ENCODE measurements around the gene EFNB2.

EFNB2 gene

DNA sequence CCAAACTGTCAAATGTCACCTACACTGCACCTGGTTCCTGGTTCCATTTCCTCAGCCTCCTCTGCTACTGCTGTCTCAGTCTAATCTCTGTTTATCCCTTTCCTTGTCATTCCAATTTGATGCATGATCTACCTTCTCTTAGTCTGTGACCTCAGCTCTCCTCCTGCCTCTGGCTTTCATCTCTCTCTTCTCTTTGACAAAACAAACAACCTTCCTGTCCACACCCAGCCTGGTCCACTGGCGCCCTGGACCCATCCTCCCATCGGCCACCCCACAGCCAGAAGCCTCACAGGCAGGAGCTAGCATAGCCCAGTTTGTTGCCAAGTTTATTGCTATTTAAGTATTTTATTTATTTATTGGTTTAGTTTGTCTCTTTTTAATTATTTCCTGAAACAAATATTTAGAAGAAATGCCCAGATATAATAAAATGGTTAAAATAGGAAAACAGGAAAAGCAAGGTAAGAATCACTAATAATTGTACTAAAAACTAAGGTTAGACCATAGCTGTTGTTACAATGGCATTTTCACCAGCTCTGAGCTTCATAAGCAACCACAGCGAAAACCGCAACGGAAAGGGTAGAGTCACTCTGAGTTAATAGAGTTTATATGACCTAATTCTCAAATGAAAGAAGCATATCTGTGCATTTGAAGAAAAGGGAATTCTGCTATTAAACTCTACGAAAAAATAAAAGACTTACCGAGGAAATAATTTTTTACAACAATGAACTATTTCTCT lies 68.6 kb downstream of the EFNB2 start:
- Histone ChIP-seq H3K14ac (ENCODE audit: low read length in 2 of 2) (no peak overlapping the region), H3K23ac (ENCODE audit: low read length in 2 of 2) (no peak overlapping the region), H2BK120ac (ENCODE audit: low read depth, low read length) (no peak overlapping the region), H2AK5ac (ENCODE audit: low read length, severe bottlenecking) (no peak overlapping the region), H4K8ac (ENCODE audit: low read length) (no peak overlapping the region), H2BK5ac (ENCODE audit: low read depth, low read length, poor library complexity, severe bottlenecking) (no peak overlapping the region), H3K79me1 (replicated peaks; ENCODE audit: low read length, poor library complexity, severe bottlenecking) (no peaks in the 10 kb centered on the region), H3K4me1 (ENCODE audit: control insufficient read depth, insufficient read depth, low read depth, low read length) (peaks cover 9% of the 10 kb centered on the region), H3K9ac (ENCODE audit: low read length) (no peak overlapping the region), H2BK12ac (ENCODE audit: low read length in 2 of 2) (no peak overlapping the region), H3K27me3 (ENCODE audit: control insufficient read depth in 1 of 2, insufficient read depth in 1 of 2, low read length in 2 of 2) (peaks cover 5 to 14% of the 10 kb centered on the region in 2 experiments), H3K18ac (ENCODE audit: low read depth in 1 of 2, low read length in 2 of 2) (no peak overlapping the region), H2AFZ (ENCODE audit: low read depth, low read length) (no peak overlapping the region), H3K9me3 (ENCODE audit: control insufficient read depth, low read length) (no peaks in the 10 kb centered on the region), H4K91ac (ENCODE audit: low read length) (no peak overlapping the region), H3K4me3 (ENCODE audit: insufficient read depth in 1 of 2, low read depth in 1 of 2, low read length in 2 of 2) (no peak overlapping the region), H3K27ac (ENCODE audit: low read length, poor library complexity, severe bottlenecking) (no peak overlapping the region), H3K4me2 (ENCODE audit: low read length, poor library complexity, severe bottlenecking) (no peak overlapping the region), H3K36me3 (ENCODE audit: control insufficient read depth in 1 of 2, insufficient read depth in 2 of 2, low read depth in 1 of 2, low read length in 2 of 2) (no peaks in the 10 kb centered on the region), H2BK15ac (ENCODE audit: low read depth, poor library complexity, severe bottlenecking) (no peak overlapping the region), H3K4ac (ENCODE audit: low read depth in 1 of 2, low read length in 2 of 2) (no peak overlapping the region)
- DNase-seq, result no peak
- WGBS, result 97% methylated on average over 2 of the region's 7 CpGs

DNA sequence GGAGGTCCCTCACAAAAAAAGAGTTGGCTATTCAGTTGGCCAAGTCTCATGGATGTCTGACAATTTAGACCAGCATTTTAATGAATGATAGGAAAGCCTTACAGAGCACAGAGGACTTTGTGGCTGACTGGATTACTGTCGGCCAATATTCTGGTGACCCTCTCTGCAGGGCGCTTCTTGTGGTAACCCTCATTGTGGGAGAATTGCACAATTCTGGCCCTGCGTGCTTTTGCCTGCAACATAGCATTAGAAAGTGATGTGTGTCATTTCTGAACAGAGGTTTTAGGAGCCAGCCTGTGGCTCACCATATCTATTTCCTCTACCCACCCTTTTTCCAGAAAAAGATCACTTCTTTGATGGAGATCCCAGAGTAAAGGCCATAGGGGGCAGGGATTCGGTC lies 71.4 kb downstream of the EFNB2 start:
- H2AK5ac ChIP-seq (ENCODE audit: low read length, severe bottlenecking), result no peak overlapping the region
- H3K4ac ChIP-seq (ENCODE audit: low read depth in 1 of 2, low read length in 2 of 2), result no peak overlapping the region
- H2BK15ac ChIP-seq (ENCODE audit: low read depth, poor library complexity, severe bottlenecking), result no peak overlapping the region
- no peaks in the 10 kb centered on the region for H3K36me3 ChIP-seq (ENCODE audit: control insufficient read depth in 1 of 2, insufficient read depth in 2 of 2, low read depth in 1 of 2, low read length in 2 of 2)
- peaks cover 5 to 14% of the 10 kb centered on the region in 2 experiments for H3K27me3 ChIP-seq (ENCODE audit: control insufficient read depth in 1 of 2, insufficient read depth in 1 of 2, low read length in 2 of 2)
- H2AFZ ChIP-seq (ENCODE audit: low read depth, low read length), result no peak overlapping the region
- H3K9me3 ChIP-seq (ENCODE audit: control insufficient read depth, low read length), result no peaks in the 10 kb centered on the region
- H3K27ac ChIP-seq (ENCODE audit: low read length, poor library complexity, severe bottlenecking), result no peak overlapping the region
- H3K18ac ChIP-seq (ENCODE audit: low read depth in 1 of 2, low read length in 2 of 2), result no peak overlapping the region
- H2BK120ac ChIP-seq (ENCODE audit: low read depth, low read length), result no peak overlapping the region
- H3K9ac ChIP-seq (ENCODE audit: low read length), result no peak overlapping the region
- H4K8ac ChIP-seq (ENCODE audit: low read length), result no peak overlapping the region
- no peak overlapping the region for H3K23ac ChIP-seq (ENCODE audit: low read length in 2 of 2)
- H3K4me3 ChIP-seq (ENCODE audit: insufficient read depth in 1 of 2, low read depth in 1 of 2, low read length in 2 of 2), result no peak overlapping the region
- no peaks in the 10 kb centered on the region for H3K79me1 ChIP-seq (replicated peaks; ENCODE audit: low read length, poor library complexity, severe bottlenecking)
- peaks cover 9% of the 10 kb centered on the region for H3K4me1 ChIP-seq (ENCODE audit: control insufficient read depth, insufficient read depth, low read depth, low read length)
- no peak overlapping the region for H2BK5ac ChIP-seq (ENCODE audit: low read depth, low read length, poor library complexity, severe bottlenecking)
- H2BK12ac ChIP-seq (ENCODE audit: low read length in 2 of 2), result no peak overlapping the region
- no peak overlapping the region for H3K14ac ChIP-seq (ENCODE audit: low read length in 2 of 2)
- WGBS, result 88% methylated on average over 4 of the region's 4 CpGs
- no peak overlapping the region for H3K4me2 ChIP-seq (ENCODE audit: low read length, poor library complexity, severe bottlenecking)
- H4K91ac ChIP-seq (ENCODE audit: low read length), result no peak overlapping the region
- DNase-seq, result peak; percentile 30

DNA sequence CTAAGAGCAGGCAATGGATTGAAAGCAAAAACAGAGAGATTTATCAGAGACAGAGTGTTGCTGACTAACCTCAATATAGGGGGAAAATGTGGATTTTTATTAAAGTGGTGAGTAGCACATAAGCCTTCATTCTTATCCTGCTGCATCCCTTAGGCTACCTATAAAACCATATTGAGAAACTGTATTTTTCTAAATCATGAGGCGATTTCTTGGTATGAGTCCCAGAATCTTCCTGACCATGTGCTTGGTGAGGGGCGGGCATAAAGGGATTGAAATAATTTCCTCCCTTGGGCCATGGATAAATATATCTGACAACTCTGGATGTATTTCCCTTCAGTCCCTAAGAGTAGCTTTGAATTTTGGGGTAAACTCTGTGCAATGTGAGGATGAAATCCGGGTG lies 72.8 kb downstream of the EFNB2 start:
- Histone ChIP-seq H3K27ac (ENCODE audit: low read length, poor library complexity, severe bottlenecking) (no peak overlapping the region), H3K9ac (ENCODE audit: low read length) (no peak overlapping the region), H2AK5ac (ENCODE audit: low read length, severe bottlenecking) (no peak overlapping the region), H2AFZ (ENCODE audit: low read depth, low read length) (no peak overlapping the region), H3K9me3 (ENCODE audit: control insufficient read depth, low read length) (no peaks in the 10 kb centered on the region), H3K4ac (ENCODE audit: low read depth in 1 of 2, low read length in 2 of 2) (no peak overlapping the region), H3K36me3 (ENCODE audit: control insufficient read depth in 1 of 2, insufficient read depth in 2 of 2, low read depth in 1 of 2, low read length in 2 of 2) (no peaks in the 10 kb centered on the region), H3K4me2 (ENCODE audit: low read length, poor library complexity, severe bottlenecking) (no peak overlapping the region), H2BK5ac (ENCODE audit: low read depth, low read length, poor library complexity, severe bottlenecking) (no peak overlapping the region), H3K79me1 (replicated peaks; ENCODE audit: low read length, poor library complexity, severe bottlenecking) (no peaks in the 10 kb centered on the region), H3K18ac (ENCODE audit: low read depth in 1 of 2, low read length in 2 of 2) (no peak overlapping the region), H3K14ac (ENCODE audit: low read length in 2 of 2) (no peak overlapping the region), H3K27me3 (ENCODE audit: control insufficient read depth in 1 of 2, insufficient read depth in 1 of 2, low read length in 2 of 2) (peaks cover 5 to 7% of the 10 kb centered on the region in 2 experiments), H3K23ac (ENCODE audit: low read length in 2 of 2) (no peak overlapping the region), H2BK12ac (ENCODE audit: low read length in 2 of 2) (no peak overlapping the region), H2BK120ac (ENCODE audit: low read depth, low read length) (no peak overlapping the region), H3K4me3 (ENCODE audit: insufficient read depth in 1 of 2, low read depth in 1 of 2, low read length in 2 of 2) (no peak overlapping the region), H4K8ac (ENCODE audit: low read length) (no peak overlapping the region), H3K4me1 (ENCODE audit: control insufficient read depth, insufficient read depth, low read depth, low read length) (peaks cover 4% of the 10 kb centered on the region), H4K91ac (ENCODE audit: low read length) (no peak overlapping the region), H2BK15ac (ENCODE audit: low read depth, poor library complexity, severe bottlenecking) (no peak overlapping the region)
- no peak for DNase-seq
- over 99% methylated on average over 3 of the region's 3 CpGs for WGBS

DNA sequence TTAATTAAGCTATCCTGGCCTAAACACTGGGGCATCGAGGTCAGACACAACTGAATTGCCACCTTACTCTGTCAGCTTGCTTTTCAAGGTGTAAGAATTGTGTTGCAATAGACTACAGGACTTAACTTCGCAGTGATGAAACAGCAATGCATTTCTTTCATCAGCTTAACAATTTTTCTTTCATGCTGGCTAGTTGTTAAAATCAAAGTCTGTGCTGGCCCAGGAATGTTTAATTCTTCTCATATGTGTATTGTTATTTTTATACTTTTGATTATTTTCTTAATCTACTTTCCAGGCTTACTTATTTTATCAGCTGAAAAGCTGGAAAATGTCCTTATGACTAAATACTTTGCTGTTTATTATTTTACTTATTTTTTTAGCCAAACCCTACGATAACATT lies 79.7 kb downstream of the EFNB2 start:
- H2BK120ac ChIP-seq (ENCODE audit: low read depth, low read length), result no peak overlapping the region
- H2BK15ac ChIP-seq (ENCODE audit: low read depth, poor library complexity, severe bottlenecking), result no peak overlapping the region
- no peak overlapping the region for H3K4me3 ChIP-seq (ENCODE audit: insufficient read depth in 1 of 2, low read depth in 1 of 2, low read length in 2 of 2)
- H3K4ac ChIP-seq (ENCODE audit: low read depth in 1 of 2, low read length in 2 of 2), result no peak overlapping the region
- no peak overlapping the region for H3K27ac ChIP-seq (ENCODE audit: low read length, poor library complexity, severe bottlenecking)
- no peak overlapping the region for H3K18ac ChIP-seq (ENCODE audit: low read depth in 1 of 2, low read length in 2 of 2)
- H3K36me3 ChIP-seq (ENCODE audit: control insufficient read depth in 1 of 2, insufficient read depth in 2 of 2, low read depth in 1 of 2, low read length in 2 of 2), result no peaks in the 10 kb centered on the region
- DNase-seq, result no peak
- H3K4me2 ChIP-seq (ENCODE audit: low read length, poor library complexity, severe bottlenecking), result no peak overlapping the region
- WGBS, result 94% methylated on average over 2 of the region's 3 CpGs
- no peak overlapping the region for H2AFZ ChIP-seq (ENCODE audit: low read depth, low read length)
- no peaks in the 10 kb centered on the region for H3K4me1 ChIP-seq (ENCODE audit: control insufficient read depth, insufficient read depth, low read depth, low read length)
- H3K79me1 ChIP-seq (replicated peaks; ENCODE audit: low read length, poor library complexity, severe bottlenecking), result no peaks in the 10 kb centered on the region
- H3K9me3 ChIP-seq (ENCODE audit: control insufficient read depth, low read length), result no peaks in the 10 kb centered on the region
- H4K8ac ChIP-seq (ENCODE audit: low read length), result no peak overlapping the region
- H3K27me3 ChIP-seq (ENCODE audit: control insufficient read depth in 1 of 2, insufficient read depth in 1 of 2, low read length in 2 of 2), result peaks cover 0 to 19% of the 10 kb centered on the region in 2 experiments
- H2BK5ac ChIP-seq (ENCODE audit: low read depth, low read length, poor library complexity, severe bottlenecking), result no peak overlapping the region
- no peak overlapping the region for H2BK12ac ChIP-seq (ENCODE audit: low read length in 2 of 2)
- H3K23ac ChIP-seq (ENCODE audit: low read length in 2 of 2), result no peak overlapping the region
- no peak overlapping the region for H2AK5ac ChIP-seq (ENCODE audit: low read length, severe bottlenecking)
- H3K9ac ChIP-seq (ENCODE audit: low read length), result no peak overlapping the region
- H4K91ac ChIP-seq (ENCODE audit: low read length), result no peak overlapping the region
- no peak overlapping the region for H3K14ac ChIP-seq (ENCODE audit: low read length in 2 of 2)

Data from mesenchymal stem cell (in vitro differentiated cells and primary cell).